Smooth muscle cell (in vitro differentiated cells): ENCODE measurements around the gene TENT4B. TPM values are rescaled to one million over a fixed set of nuclear protein-coding genes. Genes with fewer than 3 reads are reported as not detected.

Source experiments
- DNase-seq: peaks from one replicate; lab custom pipeline; 2025; ENCODE audit not compliant: unreplicated experiment; lab: John Stamatoyannopoulos, UW
- H2AFZ ChIP-seq: fragments of 200-600 bp; sonication (generic); 2 replicates; pipeline ENCODE4 v1.6.0; 2016; ENCODE audit warnings: antibody characterized with exemption, low read depth, mild to moderate bottlenecking
- H3F3A ChIP-seq: fragments of 200-600 bp; sonication (generic); 2 replicates; pipeline ENCODE4 v1.6.0; 2017; ENCODE audit warnings: antibody characterized with exemption, low read depth
- H3K27ac ChIP-seq: fragments of 200-600 bp; sonication (generic); 2 replicates; pipeline ENCODE4 v1.5.1; 2016; ENCODE audit warnings: low read depth, mild to moderate bottlenecking
- H3K27me3 ChIP-seq: fragments of 200-600 bp; sonication (generic); 2 replicates; pipeline ENCODE4 v1.6.1; 2016; ENCODE audit warnings: low read depth, mild to moderate bottlenecking
- H3K36me3 ChIP-seq: fragments of 200-600 bp; sonication (generic); 2 replicates; pipeline ENCODE4 v1.5.1; 2016; ENCODE audit warnings: low read depth
- H3K4me1 ChIP-seq: fragments of 200-600 bp; sonication (generic); 2 replicates; pipeline ENCODE4 v1.5.1; 2016; ENCODE audit warnings: low read depth
- H3K4me2 ChIP-seq: fragments of 200-600 bp; sonication (generic); 2 replicates; pipeline ENCODE4 v1.6.0; 2016; ENCODE audit warnings: mild to moderate bottlenecking
- H3K4me3 ChIP-seq: fragments of 200-600 bp; sonication (generic); 2 replicates; pipeline ENCODE4 v1.5.1; 2016; ENCODE audit warnings: mild to moderate bottlenecking
- H3K79me2 ChIP-seq: fragments of 200-600 bp; sonication (generic); 2 replicates; pipeline ENCODE4 v1.6.0; 2016; ENCODE audit warnings: low read depth, mild to moderate bottlenecking
- H3K9ac ChIP-seq: fragments of 200-600 bp; sonication (generic); 2 replicates; pipeline ENCODE4 v1.6.0; 2016; ENCODE audit warnings: low read depth
- H3K9me3 ChIP-seq: fragments of 200-600 bp; sonication (generic); replicated peaks from 2 replicates; pipeline ENCODE4 v1.5.1; 2016; ENCODE audit warnings: low read depth
- H4K20me1 ChIP-seq: fragments of 200-600 bp; sonication (generic); 2 replicates; pipeline ENCODE4 v1.6.0; 2016; ENCODE audit warnings: low read depth
- WGBS: methylation state at CpG from one replicate; pipeline ENCODE4 v1.1.7; 2016; ENCODE audit warnings: low lambda C conversion rate; 5-methylcytosine and 5-hydroxymethylcytosine counted together
- polyA plus RNA-seq: library from polyadenylated mRNA; unstranded; fragments of >200 nt; fragmentation: Nextera tagmentation; extraction: Ambion mirVana; gene quantifications from 2 replicates; pipeline ENCODE4 v1.2.1, GENCODE V29; 2016
- total RNA-seq: library from RNA; depleted of rRNA; stranded (reverse); fragments of >200 nt; gene quantifications from 2 replicates; pipeline ENCODE4 v1.2.3, GENCODE V29; 2014
- TF ChIP-seq, protein P1 (sequence below): fragments of 200-600 bp; sonication (generic); IDR thresholded peaks from 2 replicates; pipeline ENCODE4 v1.5.1; 2017; ENCODE audit warnings: borderline replicate concordance, mild to moderate bottlenecking, antibody characterized with exemption; ENCODE audit not compliant: insufficient read depth, poor library complexity, severe bottlenecking

TENT4B gene
- total and polyA plus RNA-seq, 2 experiments from 2014 or later, result 2.6 to 8.8 TPM

GRCh38 chr16:50195276-50195675 lies 42.2 kb downstream of the TENT4B start:
- Histone ChIP-seq H3K9me3 (no peaks in the 10 kb centered on the region), H3K4me2 (peak overlapping the region; percentile 42), H3K4me3 (no peak overlapping the region), H3K27me3 (no peaks in the 10 kb centered on the region), H3K36me3 (no peaks in the 10 kb centered on the region), H3K79me2 (peaks cover 37% of the 10 kb centered on the region), H3K4me1 (peaks cover 12% of the 10 kb centered on the region), H3K27ac (peak overlapping the region; percentile 83), H2AFZ (no peak overlapping the region), H3F3A (peaks cover 8% of the 10 kb centered on the region), H3K9ac (peak overlapping the region; percentile 43), H4K20me1 (peaks cover 37% of the 10 kb centered on the region)
- 48% methylated on average over 2 of the region's 2 CpGs for WGBS
- no peak for DNase-seq
- TF ChIP-seq, protein P1, sequence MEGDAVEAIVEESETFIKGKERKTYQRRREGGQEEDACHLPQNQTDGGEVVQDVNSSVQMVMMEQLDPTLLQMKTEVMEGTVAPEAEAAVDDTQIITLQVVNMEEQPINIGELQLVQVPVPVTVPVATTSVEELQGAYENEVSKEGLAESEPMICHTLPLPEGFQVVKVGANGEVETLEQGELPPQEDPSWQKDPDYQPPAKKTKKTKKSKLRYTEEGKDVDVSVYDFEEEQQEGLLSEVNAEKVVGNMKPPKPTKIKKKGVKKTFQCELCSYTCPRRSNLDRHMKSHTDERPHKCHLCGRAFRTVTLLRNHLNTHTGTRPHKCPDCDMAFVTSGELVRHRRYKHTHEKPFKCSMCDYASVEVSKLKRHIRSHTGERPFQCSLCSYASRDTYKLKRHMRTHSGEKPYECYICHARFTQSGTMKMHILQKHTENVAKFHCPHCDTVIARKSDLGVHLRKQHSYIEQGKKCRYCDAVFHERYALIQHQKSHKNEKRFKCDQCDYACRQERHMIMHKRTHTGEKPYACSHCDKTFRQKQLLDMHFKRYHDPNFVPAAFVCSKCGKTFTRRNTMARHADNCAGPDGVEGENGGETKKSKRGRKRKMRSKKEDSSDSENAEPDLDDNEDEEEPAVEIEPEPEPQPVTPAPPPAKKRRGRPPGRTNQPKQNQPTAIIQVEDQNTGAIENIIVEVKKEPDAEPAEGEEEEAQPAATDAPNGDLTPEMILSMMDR, result no peak

- peaks cover 37% of the 10 kb centered on the region for H3K79me2 ChIP-seq
- peaks cover 32% of the 10 kb centered on the region for H4K20me1 ChIP-seq
- no peaks in the 10 kb centered on the region for H3K27me3 ChIP-seq
- 48% methylated on average over 1 of the region's 1 CpG for WGBS
- H3F3A ChIP-seq, result peaks cover 8% of the 10 kb centered on the region
- TF ChIP-seq, protein P1, result no peak
- H3K4me2 ChIP-seq, result peak overlapping the region; percentile 42
- H3K27ac ChIP-seq, result peak overlapping the region; percentile 83
- H3K9ac ChIP-seq, result no peak overlapping the region
- no peaks in the 10 kb centered on the region for H3K9me3 ChIP-seq
- H3K4me1 ChIP-seq, result peaks cover 12% of the 10 kb centered on the region
- H3K4me3 ChIP-seq, result no peak overlapping the region
- H2AFZ ChIP-seq, result no peak overlapping the region
- DNase-seq, result no peak
- H3K36me3 ChIP-seq, result no peaks in the 10 kb centered on the region
Observed at GRCh38 chr16:50195756-50196155, 42.6 kb downstream of the TENT4B start.

DNA sequence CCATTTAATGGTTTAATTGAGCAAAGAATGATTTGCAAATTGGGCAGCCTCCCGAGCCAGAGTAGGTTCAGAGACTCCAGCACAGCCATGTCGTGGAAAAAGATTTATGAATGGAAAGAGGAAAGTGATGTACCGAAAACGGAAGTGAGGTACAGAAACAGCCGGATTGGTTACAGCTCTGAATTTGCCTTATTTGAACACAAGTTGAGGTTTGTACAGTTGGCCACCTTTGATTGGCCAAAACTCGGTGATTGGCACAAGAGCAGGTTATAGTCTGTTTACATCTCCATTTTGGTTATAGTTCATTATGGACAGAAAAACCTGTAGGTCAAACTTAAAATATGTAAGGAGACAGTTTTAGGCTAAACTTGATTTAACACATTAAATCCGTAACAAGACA lies 44.5 kb downstream of the TENT4B start:
- no peak overlapping the region for H3K4me3 ChIP-seq
- no peak overlapping the region for H3K9ac ChIP-seq
- no peak for DNase-seq
- no peaks in the 10 kb centered on the region for H3K9me3 ChIP-seq
- H2AFZ ChIP-seq, result no peak overlapping the region
- TF ChIP-seq, protein P1, result no peak
- H3K4me2 ChIP-seq, result no peak overlapping the region
- WGBS, result 96% methylated on average over 7 of the region's 7 CpGs
- H4K20me1 ChIP-seq, result peaks cover 24% of the 10 kb centered on the region
- H3K4me1 ChIP-seq, result peaks cover 19% of the 10 kb centered on the region
- H3K36me3 ChIP-seq, result no peaks in the 10 kb centered on the region
- peaks cover 16% of the 10 kb centered on the region for H3F3A ChIP-seq
- peaks cover 41% of the 10 kb centered on the region for H3K79me2 ChIP-seq
- H3K27ac ChIP-seq, result no peak overlapping the region
- H3K27me3 ChIP-seq, result no peaks in the 10 kb centered on the region

GRCh38 chr16:50198802-50199403 lies 45.8 kb downstream of the TENT4B start:
- H3K4me2 ChIP-seq, result no peak overlapping the region
- WGBS, result 84% methylated on average over 4 of the region's 4 CpGs
- TF ChIP-seq, protein P1, result no peak
- no peaks in the 10 kb centered on the region for H3K27me3 ChIP-seq
- no peaks in the 10 kb centered on the region for H3K36me3 ChIP-seq
- no peak overlapping the region for H3K27ac ChIP-seq
- no peak for DNase-seq
- no peaks in the 10 kb centered on the region for H3K9me3 ChIP-seq
- H3K4me3 ChIP-seq, result no peak overlapping the region
- H4K20me1 ChIP-seq, result peaks cover 13% of the 10 kb centered on the region
- peaks cover 28% of the 10 kb centered on the region for H3K4me1 ChIP-seq
- H3K79me2 ChIP-seq, result peaks cover 33% of the 10 kb centered on the region
- H3K9ac ChIP-seq, result no peak overlapping the region
- H3F3A ChIP-seq, result peaks cover 22% of the 10 kb centered on the region
- no peak overlapping the region for H2AFZ ChIP-seq
